Measurements from ENCODE around the gene FBXO15.

FBXO15 gene

DNA sequence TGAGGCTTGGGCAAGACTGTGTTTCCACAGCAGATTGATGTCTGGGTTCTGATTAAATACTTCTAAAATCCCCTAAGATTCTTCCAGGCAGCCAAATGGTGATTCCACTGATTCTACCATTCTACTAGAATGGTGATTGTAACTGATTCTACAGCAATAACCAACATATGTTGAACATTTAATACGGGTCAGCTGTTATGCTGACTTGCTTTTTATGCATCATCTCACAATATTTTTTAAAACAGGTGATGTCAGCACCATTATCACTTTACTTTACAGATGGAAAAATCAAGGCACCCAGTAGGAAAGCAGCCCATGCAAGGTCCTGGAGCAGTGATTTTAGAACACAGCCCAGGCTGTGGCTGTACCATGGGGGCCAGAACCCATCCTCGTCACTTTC lies 38.2 kb upstream of the FBXO15 start:
- H3K4me3 ChIP-seq (ENCODE audit: low read depth, low read length): no peak overlapping the region
- TF ChIP-seq, protein P1, sequence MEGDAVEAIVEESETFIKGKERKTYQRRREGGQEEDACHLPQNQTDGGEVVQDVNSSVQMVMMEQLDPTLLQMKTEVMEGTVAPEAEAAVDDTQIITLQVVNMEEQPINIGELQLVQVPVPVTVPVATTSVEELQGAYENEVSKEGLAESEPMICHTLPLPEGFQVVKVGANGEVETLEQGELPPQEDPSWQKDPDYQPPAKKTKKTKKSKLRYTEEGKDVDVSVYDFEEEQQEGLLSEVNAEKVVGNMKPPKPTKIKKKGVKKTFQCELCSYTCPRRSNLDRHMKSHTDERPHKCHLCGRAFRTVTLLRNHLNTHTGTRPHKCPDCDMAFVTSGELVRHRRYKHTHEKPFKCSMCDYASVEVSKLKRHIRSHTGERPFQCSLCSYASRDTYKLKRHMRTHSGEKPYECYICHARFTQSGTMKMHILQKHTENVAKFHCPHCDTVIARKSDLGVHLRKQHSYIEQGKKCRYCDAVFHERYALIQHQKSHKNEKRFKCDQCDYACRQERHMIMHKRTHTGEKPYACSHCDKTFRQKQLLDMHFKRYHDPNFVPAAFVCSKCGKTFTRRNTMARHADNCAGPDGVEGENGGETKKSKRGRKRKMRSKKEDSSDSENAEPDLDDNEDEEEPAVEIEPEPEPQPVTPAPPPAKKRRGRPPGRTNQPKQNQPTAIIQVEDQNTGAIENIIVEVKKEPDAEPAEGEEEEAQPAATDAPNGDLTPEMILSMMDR (IDR thresholded peaks at IDR 0.05; ENCODE audit: low read depth, low read length, missing control alignments): no peak
- DNase-seq (ENCODE audit: low read depth): no peak

DNA sequence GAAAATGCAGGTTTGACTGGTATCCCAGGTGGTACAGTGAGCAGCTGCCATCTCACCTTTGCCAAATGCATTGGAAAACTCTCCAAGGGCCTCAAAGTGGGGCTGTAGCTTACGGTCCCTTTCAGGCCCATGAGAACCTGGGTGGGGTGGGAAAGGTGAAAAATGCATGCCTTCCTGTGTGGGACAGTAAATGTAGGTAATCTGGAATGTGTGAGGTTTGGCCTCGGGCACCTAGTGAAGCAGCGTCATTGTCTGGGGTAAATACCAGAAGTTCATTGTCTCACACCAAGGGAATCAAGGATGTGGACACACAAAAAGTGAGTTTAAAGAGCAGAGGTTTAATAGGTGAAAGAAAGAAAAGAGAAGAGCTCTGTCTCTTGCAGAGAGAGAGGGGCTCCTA lies 37.2 kb upstream of the FBXO15 start:
- DNase-seq (ENCODE audit: low read depth): no peak
- H3K4me3 ChIP-seq (ENCODE audit: low read depth, low read length): no peak overlapping the region
- TF ChIP-seq, protein P1 (IDR thresholded peaks at IDR 0.05; ENCODE audit: low read depth, low read length, missing control alignments): no peak

DNA sequence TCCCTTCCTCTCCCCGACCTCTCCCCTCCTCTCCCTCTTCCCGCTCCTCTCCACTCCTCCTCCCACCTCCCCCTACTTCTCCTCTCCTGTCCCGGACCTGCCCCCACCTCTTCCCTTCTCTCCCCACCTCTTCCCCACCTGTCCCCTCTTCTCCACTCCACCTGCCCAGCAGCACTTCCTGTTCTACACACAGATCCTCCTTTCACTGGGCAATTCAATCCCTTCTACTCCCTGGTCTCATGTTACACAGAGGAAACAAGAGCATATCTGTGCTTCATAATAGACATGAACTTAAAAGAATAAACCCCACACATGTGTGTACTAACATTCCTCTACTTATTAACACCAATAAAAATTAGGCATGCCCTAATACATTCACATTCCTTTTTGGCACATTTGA lies 35.5 kb upstream of the FBXO15 start:
- no peak for DNase-seq (ENCODE audit: low read depth)
- no peak overlapping the region for H3K4me3 ChIP-seq (ENCODE audit: low read depth, low read length)
- TF ChIP-seq, protein P1 (IDR thresholded peaks at IDR 0.05; ENCODE audit: low read depth, low read length, missing control alignments): no peak

DNA sequence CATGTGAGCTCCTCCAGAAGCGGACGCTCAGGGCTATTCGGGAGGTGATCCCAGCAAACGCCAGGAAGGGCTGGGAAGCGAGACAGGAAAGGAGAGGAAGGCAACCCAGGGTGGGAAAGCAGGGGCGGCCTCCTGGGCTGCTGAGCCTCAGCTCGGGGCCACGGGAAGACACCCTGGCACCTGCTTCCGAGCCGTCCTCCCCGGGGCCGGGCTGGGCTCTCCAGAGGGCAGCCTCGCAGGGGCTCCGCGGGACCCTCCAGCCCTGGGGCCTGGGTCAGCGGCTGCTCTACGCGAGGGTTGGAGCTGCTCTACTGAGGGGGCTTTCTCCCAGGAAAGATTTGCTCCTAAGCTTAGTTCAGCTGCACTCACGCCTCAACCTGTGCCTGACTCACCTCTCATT lies 34.7 kb upstream of the FBXO15 start:
- no peak for DNase-seq (ENCODE audit: low read depth)
- H3K4me3 ChIP-seq (ENCODE audit: low read depth, low read length): no peak overlapping the region
- TF ChIP-seq, protein P1 (IDR thresholded peaks at IDR 0.05; ENCODE audit: low read depth, low read length, missing control alignments): no peak

DNA sequence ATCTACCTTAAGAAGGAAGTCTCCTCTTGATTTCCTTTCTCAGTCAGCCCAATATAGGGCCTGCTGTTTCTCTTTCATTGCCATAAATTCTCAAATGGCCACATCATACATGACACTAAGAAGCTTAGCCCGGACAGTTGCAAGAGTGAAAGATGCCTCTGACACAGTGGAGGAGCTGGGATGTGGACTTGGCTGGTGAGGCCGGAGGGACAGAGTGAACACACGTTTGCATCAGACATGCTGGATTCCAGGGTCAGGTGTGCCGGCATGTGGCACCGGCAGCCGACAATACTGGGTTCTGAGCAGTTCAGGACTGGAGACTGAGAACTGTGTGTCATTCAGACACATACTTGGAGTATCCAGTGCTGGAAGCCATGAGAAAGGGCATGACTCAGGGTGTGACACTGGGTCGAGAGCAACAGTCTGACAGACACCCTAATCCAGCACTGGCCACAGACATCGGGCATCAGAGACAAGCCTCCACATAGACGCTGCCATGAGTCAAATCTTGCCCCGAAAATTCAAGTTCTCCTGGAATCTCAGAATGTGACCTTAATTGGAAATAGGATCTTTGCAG lies 32.1 kb upstream of the FBXO15 start:
- no peak for DNase-seq (ENCODE audit: low read depth)
- TF ChIP-seq, protein P1 (IDR thresholded peaks at IDR 0.05; ENCODE audit: low read depth, low read length, missing control alignments): no peak
- H3K4me3 ChIP-seq (ENCODE audit: low read depth, low read length): no peak overlapping the region

DNA sequence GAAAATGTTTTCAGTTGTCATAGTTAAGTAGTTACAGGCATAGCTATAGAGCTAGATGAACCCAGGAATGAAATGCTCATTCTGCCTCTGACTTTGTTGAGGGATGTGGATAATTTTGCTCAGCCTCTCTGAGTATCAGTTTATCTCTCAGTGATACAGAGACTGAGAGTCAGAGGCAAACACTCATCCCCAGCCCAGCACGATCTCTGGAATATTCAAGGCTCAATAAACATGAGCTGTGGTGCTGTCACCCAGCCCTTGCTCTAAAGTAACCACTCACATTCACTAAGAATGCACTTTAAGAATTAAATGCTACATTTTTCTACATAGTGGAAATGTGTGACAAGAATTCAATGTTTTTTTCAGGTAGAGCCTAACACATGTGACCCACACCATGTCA lies 31.2 kb upstream of the FBXO15 start:
- no peak overlapping the region for H3K4me3 ChIP-seq (ENCODE audit: low read depth, low read length)
- DNase-seq (ENCODE audit: low read depth): no peak
- TF ChIP-seq, protein P1 (IDR thresholded peaks at IDR 0.05; ENCODE audit: low read depth, low read length, missing control alignments): no peak

DNA sequence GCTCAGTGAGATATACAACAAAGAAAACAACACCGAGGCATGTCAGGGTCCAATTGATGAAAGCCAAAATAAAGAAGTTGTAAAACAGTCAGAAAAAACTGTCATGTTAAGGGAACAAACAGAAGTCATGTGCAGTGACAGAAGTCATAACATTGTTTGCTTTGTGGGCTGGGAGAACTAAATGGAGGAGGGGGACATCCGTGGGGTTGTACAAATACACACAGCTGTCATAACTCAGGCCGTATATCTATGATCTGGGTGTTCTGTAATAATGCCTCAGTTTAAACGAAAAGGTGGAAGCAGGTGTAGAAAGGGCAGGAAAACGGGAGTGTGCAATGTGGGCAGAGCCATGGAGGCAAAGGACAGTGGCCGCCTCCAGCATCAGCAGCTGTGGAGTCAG lies 28.0 kb upstream of the FBXO15 start:
- TF ChIP-seq, protein P1 (IDR thresholded peaks at IDR 0.05; ENCODE audit: low read depth, low read length, missing control alignments): no peak
- no peak overlapping the region for H3K4me3 ChIP-seq (ENCODE audit: low read depth, low read length)
- no peak for DNase-seq (ENCODE audit: low read depth)
